GDM1 (cell line): ENCODE data around the gene ZRSR2.
"Not testable (repeated sequence)": the region's sequence is repeated elsewhere in the genome, so short reads cannot be mapped to it uniquely, and the experiment has no call there.

ENCODE experiments used
- DNase-seq: peaks from one replicate; lab custom pipeline; 2025; lab: John Stamatoyannopoulos, UW

Gene ZRSR2

GRCh38 chrX:15804563-15804962, 14.3 kb downstream of the ZRSR2 start:
- DNase-seq: no peak

GRCh38 chrX:15808254-15808653, 18.0 kb downstream of the ZRSR2 start:
- no peak for DNase-seq

DNA sequence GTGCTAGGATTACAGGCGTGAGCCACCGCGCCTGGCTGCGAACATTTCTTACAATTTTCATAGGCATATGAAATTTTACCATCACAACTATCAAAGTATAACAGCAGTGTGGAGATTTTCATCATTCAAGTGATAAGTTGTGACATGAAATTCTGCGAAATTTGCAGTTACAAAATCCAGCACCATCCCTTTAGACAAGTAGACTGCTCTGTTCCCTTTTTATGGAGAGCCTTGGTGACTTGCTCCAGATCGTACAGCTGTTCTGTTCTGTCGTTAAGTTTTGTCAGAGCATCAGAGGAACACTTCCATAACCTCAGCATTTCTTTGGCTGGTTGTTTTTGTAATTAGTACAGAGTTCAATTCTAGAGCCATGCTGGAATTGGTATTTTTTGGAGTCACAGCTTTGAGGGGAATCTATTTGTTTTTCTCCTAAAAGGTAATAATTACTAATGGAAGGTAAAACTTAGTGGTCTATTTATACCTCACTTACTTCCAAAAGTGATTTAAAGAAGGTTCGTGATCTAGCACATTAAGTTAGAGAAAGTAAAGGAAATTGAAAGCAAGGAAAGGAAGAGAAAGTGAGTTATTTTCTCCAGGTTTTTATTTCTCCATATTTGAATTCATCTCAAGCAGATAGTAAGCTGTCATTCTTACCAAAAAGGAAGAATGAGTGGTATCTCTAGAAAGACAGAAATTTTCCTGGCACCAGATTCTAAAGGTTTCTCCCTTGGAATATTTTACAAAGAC, 22.1 kb downstream of the ZRSR2 start:
- no peak for DNase-seq

GRCh38 chrX:15813416-15813815, 23.1 kb downstream of the ZRSR2 start:
- no peak for DNase-seq

DNA sequence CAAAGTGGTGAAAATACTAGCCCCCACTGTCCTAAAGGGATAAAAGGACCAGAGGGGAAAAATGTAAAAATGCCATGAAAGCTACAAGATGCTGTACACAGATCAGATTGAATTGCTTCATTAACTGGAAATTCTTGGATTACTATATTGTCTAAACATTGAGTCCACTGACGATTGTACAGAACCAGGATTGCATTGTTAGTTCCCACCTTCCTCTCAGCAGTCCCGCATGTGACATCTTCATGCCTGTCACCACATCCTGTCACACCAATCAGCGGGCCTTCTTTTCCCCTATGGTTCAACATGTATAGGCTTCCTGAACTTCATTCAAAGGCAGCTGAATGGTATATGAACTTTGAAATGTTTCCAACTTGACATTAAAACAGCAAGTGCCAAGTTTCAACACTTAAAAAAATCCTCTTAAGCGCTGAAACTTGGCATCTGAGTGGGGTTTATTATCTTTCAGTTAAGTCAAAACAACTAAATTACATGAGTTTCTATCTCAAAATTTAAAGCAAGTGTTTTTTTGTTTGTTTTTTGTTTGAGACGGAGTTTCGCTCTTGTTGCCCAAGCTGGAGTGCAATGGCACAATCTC, 24.6 kb downstream of the ZRSR2 start:
- DNase-seq: no peak

- no peak for DNase-seq
These were observed 25.6 kb downstream of the ZRSR2 start for GRCh38 chrX:15815779-15816437.

DNA sequence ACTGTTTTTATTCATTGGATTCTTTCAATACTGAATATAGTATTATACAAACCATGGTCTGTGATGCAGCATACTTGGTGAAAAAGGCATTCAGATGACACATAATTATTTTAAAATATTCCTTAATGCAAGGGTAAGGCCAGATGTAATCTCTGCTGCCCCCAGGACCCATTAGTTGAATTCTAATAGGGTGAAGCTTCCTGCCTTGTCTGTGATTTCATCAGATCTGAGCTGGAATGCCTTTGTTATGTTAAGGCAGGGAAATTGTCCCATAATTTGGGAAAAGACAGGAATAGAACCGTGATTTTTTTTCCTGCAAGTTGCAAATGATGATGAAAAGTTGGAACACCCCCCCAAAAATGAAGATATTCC, 26.1 kb downstream of the ZRSR2 start:
- DNase-seq: no peak

GRCh38 chrX:15816886-15817285, 26.6 kb downstream of the ZRSR2 start:
- DNase-seq: peak; percentile 45

DNA sequence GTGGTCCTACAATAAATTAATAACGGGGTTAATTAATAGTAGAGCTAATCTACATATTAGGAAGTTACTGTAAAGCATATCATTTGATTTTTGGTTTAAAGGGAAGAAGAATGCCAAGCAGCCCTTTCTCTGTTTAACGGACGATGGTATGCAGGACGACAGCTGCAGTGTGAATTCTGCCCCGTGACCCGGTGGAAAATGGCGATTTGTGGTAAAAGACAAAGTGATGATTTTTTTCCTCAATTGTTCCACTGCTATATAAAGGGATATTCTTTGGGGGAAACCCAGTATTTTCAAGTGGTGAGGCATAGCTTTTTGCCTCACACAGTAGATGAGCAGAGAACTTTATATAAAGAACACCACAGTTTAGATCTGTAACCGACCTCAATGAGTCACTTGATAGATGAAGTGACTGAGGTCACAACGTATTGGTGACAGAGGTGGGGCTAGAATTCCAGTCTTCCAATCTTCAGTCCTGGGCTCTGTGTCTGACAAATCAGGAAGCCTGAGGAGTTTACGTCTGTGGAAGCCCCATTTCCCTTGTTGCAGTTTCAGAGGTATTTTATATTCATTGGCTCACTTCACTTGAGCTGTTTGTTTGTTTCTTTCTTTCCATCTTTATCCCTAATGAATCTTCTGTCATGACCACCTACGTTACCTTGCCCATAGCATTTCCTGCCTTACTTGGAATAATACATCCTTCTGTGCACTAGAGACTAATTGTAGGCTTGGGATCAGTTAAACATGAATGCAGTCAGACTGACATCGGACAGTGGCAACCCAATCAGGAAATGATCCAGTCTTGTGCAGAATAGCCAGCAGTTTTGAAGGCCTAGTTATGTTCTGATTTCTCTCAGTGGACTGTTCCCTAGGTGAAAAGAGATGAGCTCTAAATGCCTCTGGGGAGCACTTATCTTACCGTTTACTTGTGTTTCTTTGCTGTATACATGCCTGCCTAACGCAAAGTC, 30.1 kb downstream of the ZRSR2 start:
- DNase-seq: no peak

- no peak for DNase-seq
These were observed 32.6 kb downstream of the ZRSR2 start for GRCh38 chrX:15822922-15823321.

- no peak for DNase-seq
These were observed 35.7 kb downstream of the ZRSR2 start for GRCh38 chrX:15825936-15826335.

DNA sequence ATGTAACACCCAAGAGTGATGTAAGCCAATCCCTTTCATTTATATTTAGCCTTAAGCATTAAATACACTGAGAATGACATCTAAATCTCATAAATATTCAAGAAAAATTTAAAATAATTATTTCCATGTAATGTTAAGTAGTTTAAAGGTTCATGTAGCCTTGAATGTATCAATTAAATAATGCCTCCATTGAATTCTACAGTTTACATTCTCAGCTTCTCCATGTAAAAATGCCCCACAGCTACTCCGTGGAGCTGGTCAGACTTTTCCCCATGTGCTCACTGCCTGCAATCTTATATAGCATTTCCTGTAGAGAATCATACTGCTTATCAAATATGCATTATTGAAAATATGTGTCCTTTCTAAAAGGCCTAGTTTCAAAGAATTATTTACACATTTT, 38.9 kb downstream of the ZRSR2 start:
- no peak for DNase-seq

DNA sequence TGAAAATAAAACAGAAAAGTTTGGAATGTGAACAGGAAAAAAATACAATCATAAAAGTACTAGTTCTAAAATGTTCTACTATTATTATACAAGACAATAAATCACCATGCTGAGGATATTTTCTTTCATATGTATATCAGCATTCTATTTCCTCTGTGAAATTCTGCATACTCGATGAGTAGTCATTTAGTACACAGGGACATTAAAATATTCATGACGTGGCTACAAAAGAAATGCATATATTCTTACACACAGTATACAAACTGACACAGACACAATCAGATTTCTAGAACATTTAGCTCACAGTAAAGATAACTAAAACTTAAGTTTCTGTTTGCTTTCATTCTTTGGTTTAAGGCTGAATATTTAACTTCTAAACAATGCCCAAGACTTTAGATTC, 41.1 kb downstream of the ZRSR2 start:
- DNase-seq: not testable (repeated sequence)

- DNase-seq: no peak
These were observed 43.8 kb downstream of the ZRSR2 start for GRCh38 chrX:15834053-15834452.

- no peak for DNase-seq
These were observed 44.7 kb downstream of the ZRSR2 start for GRCh38 chrX:15834827-15835595.

- DNase-seq: no peak
These were observed 47.7 kb downstream of the ZRSR2 start for GRCh38 chrX:15838017-15838416.

DNA sequence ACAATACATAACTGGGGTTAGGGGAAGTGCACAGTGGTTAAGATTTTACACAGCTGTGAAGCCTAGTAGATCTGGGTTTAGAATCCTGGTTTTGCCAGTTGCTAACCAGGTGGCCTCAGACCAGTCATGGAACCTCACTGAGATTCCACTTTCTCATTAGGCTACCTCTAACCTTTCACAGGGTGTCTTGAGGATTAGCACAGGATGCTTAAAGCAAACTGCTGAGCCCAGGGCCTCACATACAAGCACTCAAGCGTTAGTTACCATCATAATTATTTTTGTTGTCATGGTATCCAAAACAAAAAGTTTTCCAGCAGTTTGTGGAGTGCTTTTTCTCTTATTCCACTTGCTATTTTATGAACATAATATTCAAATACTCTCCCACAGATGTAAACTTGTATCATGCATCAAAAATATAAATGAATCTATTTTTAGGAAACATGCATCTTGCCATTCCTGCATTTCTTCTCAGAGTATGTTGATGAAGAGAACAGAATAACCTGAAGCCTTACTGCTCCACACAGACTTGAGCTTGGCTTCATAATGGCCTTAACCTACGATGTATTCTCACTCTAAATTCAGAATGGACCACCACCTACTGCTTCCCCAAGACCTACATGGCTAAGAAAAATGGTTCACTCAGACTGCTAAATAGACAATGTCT, 51.7 kb downstream of the ZRSR2 start:
- DNase-seq: no peak

DNA sequence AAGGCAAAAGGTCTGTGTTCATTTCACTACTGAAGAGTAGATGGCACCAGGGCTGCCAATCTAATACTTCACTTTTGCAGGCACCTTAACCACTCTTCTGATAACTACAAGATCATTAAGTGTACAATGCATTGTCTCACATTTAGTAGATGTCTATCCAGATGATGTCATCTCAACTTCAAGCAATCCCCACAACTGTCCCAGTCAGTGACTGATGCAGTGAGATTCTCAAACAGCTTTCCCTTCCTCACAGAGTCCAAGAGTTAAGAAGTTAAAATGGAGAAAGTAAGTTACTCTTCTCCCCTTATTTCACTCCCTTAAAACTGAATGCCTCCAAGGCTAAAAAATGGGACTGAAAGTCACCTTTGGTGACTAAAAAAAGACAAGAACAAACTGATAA, 53.7 kb downstream of the ZRSR2 start:
- DNase-seq: no peak

- DNase-seq: no peak
These were observed 58.3 kb downstream of the ZRSR2 start for GRCh38 chrX:15848576-15848975.

- no peak for DNase-seq
These were observed 59.3 kb downstream of the ZRSR2 start for GRCh38 chrX:15849555-15849954.

GRCh38 chrX:15853586-15854079, 63.3 kb downstream of the ZRSR2 start:
- DNase-seq: no peak
